GM20000 (cell line): ENCODE measurements around the gene TSFM.

Source experiments
- DNase-seq: peaks from one replicate; pipeline ENCODE4 v3.0.0; 2012; ENCODE audit warnings: low spot score
- CTCF ChIP-seq: IDR thresholded peaks from 2 replicates; pipeline ENCODE4 v1.5.1; 2012; ENCODE audit warnings: mild to moderate bottlenecking, control low read depth; ENCODE audit errors: extremely low read depth, missing control alignments

The TSFM gene

GRCh38 chr12:57741844-57742738, 40.5 kb upstream of the TSFM start:
- DNase-seq, result peak; percentile 84

GRCh38 chr12:57743769-57744168, 38.8 kb upstream of the TSFM start:
- TF ChIP-seq CTCF, result no peak
- DNase-seq, result no peak

More at GRCh38 chr12:57741844-57742738, 40.5 kb upstream of the TSFM start:
- TF ChIP-seq CTCF, result peak; percentile 30

- peak; percentile 80 for DNase-seq
- no peak for TF ChIP-seq CTCF
These were observed 38.3 kb upstream of the TSFM start for GRCh38 chr12:57744194-57744776.

GRCh38 chr12:57744777-57745484, 37.7 kb upstream of the TSFM start, which contains the start of gene TSPAN31:
TSS of gene TSPAN31 (plus strand) at chr12:57745039. CDS start at chr12:57745155, 116 bp downstream.
- no peak for TF ChIP-seq CTCF
- DNase-seq, result peak; percentile 93

GRCh38 chr12:57745485-57745881, 37.1 kb upstream of the TSFM start:
- no peak for TF ChIP-seq CTCF
- no peak for DNase-seq

GRCh38 chr12:57746025-57746424, 36.6 kb upstream of the TSFM start:
- no peak for DNase-seq
- no peak for TF ChIP-seq CTCF

GRCh38 chr12:57749061-57749460, 33.5 kb upstream of the TSFM start:
- no peak for DNase-seq
- TF ChIP-seq CTCF, result no peak
